Osteocyte (in vitro differentiated cells): ENCODE results near the gene ZNRF4. TPM values are rescaled to one million over a fixed set of nuclear protein-coding genes. Genes with fewer than 3 reads are reported as not detected.

Source experiments
- DNase-seq: peaks from one replicate; pipeline ENCODE4 v3.0.0; 2021; ENCODE audit warnings: mixed read lengths; ENCODE audit not compliant: unreplicated experiment; ENCODE audit errors: extremely low spot score
- H3K27ac Mint-ChIP-seq: one replicate; pipeline ENCODE4 v1.8.0; 2021; ENCODE audit warnings: mild to moderate bottlenecking, mixed read lengths; ENCODE audit not compliant: unreplicated experiment
- H3K27me3 Mint-ChIP-seq: one replicate; pipeline ENCODE4 v1.8.0; 2021; ENCODE audit warnings: mixed read lengths; ENCODE audit not compliant: unreplicated experiment
- H3K36me3 Mint-ChIP-seq: one replicate; pipeline ENCODE4 v1.8.0; 2021; ENCODE audit warnings: mixed read lengths; ENCODE audit not compliant: unreplicated experiment
- H3K4me1 Mint-ChIP-seq: one replicate; pipeline ENCODE4 v1.8.0; 2021; ENCODE audit warnings: mixed read lengths; ENCODE audit not compliant: unreplicated experiment
- H3K4me3 Mint-ChIP-seq: one replicate; pipeline ENCODE4 v1.8.0; 2021; ENCODE audit warnings: mild to moderate bottlenecking, moderate library complexity, mixed read lengths; ENCODE audit not compliant: unreplicated experiment
- H3K9me3 Mint-ChIP-seq: one replicate; pipeline ENCODE4 v1.8.0; 2021; ENCODE audit warnings: mixed read lengths; ENCODE audit not compliant: unreplicated experiment
- CTCF ChIP-seq: fragments of 200-600 bp; sonication (generic); IDR thresholded peaks from 2 replicates; pipeline ENCODE4 v1.5.0; 2021; ENCODE audit warnings: antibody characterized with exemption, mild to moderate bottlenecking, moderate library complexity
- total RNA-seq: library from RNA; stranded (reverse); gene quantifications from 2 replicates; pipeline ENCODE4 v1.2.1, GENCODE V29; 2021

The ZNRF4 gene
- total RNA-seq, 1 donor from 2014 or later = not detected

DNA sequence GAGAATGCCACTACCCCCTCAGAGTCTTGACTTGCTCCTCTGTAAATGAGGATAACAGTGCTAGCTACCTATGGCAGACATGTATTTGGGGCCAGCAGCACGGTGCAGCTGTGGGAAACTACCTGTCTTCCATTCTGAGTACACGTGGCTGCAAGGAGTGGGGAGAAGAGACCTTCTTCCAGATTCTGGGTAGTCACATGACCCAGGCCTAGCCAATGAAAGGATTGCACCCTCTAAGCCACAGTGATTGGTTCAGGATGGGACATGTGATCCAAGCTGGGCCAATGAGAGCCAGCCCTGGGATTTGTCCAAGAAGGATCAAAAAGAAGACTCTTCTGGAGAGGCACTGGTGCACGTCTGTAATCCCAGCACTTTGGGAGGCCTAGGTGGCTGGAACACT lies 5.5 kb downstream of the ZNRF4 start:
- Mint-ChIP-seq H3K9me3 (peaks cover 4% of the 10 kb centered on the region), H3K27ac (no peak overlapping the region), H3K4me1 (no peaks in the 10 kb centered on the region), H3K4me3 (no peak overlapping the region), H3K27me3 (peaks cover 37% of the 10 kb centered on the region), H3K36me3 (no peaks in the 10 kb centered on the region)
- TF ChIP-seq CTCF = no peak
- no peak for DNase-seq

GRCh38 chr19:5463959-5464358 lies 8.7 kb downstream of the ZNRF4 start:
- Mint-ChIP-seq H3K4me1 (peaks cover 10% of the 10 kb centered on the region), H3K36me3 (no peaks in the 10 kb centered on the region), H3K27ac (no peak overlapping the region), H3K9me3 (peaks cover 4% of the 10 kb centered on the region), H3K4me3 (no peak overlapping the region), H3K27me3 (peaks cover 29% of the 10 kb centered on the region)
- no peak for TF ChIP-seq CTCF
- no peak for DNase-seq

DNA sequence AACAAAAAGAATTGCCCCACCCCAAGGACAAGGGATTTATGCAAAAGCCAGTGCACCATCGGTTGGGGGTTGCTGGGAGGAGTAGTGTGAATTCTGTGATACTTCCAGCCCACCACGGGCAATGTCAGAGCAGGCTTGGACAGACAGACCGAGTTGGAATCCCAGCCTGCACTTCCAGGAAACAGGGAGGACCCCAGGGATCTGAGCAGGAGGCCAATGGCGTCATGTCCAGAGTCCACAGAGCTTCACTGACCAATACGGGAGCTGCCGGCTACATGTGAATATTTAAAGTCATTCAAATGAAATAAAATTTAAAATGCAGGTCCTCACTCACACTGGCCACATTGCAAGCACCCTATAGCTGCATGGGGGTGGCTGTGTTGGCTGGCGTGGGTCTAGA lies 10.9 kb downstream of the ZNRF4 start:
- Mint-ChIP-seq H3K27me3 (peaks cover 29% of the 10 kb centered on the region), H3K27ac (no peak overlapping the region)

DNA sequence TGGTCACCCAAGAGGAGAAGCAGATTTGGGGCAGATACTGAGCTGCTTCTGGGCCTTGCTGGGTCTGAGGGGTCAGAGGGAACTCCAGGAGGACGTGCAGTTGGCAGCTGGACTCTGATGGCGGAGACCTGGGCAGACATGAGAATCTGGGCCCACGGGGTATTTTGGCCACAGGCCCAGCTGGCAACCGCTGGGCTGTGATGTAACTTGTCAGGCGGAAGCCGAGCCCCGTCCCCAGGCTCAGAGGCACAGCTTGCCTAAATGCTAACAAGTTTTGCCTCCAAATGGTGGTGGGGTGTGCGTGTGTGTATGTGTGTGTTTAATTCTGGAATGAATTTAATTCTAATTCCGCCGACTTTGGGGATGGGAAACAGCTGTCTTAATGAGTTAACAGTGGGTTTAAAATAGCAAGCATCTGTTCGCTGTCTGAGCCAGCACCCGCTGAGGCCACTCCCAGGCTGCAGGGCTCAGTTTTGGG lies 11.6 kb downstream of the ZNRF4 start:
- peaks cover 4% of the 10 kb centered on the region for H3K9me3 Mint-ChIP-seq
- H3K27ac Mint-ChIP-seq = no peak overlapping the region
- H3K27me3 Mint-ChIP-seq = peaks cover 29% of the 10 kb centered on the region
- H3K36me3 Mint-ChIP-seq = no peaks in the 10 kb centered on the region
- H3K4me1 Mint-ChIP-seq = peaks cover 10% of the 10 kb centered on the region
- no peak for TF ChIP-seq CTCF
- no peak overlapping the region for H3K4me3 Mint-ChIP-seq
- no peak for DNase-seq

More for the DNA sequence above, 10.9 kb downstream of the ZNRF4 start:
- Mint-ChIP-seq H3K36me3 (no peaks in the 10 kb centered on the region), H3K4me3 (no peak overlapping the region), H3K9me3 (peaks cover 4% of the 10 kb centered on the region), H3K4me1 (peaks cover 10% of the 10 kb centered on the region)
- no peak for TF ChIP-seq CTCF
- no peak for DNase-seq

DNA sequence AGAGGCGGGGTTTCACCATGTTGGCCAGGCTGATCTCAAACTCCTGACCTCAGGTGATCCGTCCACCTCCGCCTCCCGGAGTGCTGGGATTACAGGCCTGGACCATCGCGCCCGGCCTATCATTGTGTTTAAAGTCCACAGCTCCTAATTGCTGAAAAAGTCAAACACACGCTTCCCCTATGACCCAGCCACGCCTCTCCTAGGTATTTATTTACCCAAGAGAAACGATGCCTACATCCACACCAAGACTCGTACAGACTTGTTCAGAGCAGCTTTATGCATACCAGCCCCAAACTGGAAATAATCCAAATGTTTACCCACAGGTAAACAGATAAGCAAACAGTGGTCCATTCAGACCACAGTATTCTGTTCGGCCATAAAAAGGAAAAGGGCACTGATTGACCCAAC lies 15.1 kb downstream of the ZNRF4 start:
- H3K27ac Mint-ChIP-seq = no peak overlapping the region
- no peak for TF ChIP-seq CTCF
- H3K9me3 Mint-ChIP-seq = no peaks in the 10 kb centered on the region
- H3K4me3 Mint-ChIP-seq = no peak overlapping the region
- peaks cover 10% of the 10 kb centered on the region for H3K27me3 Mint-ChIP-seq
- no peaks in the 10 kb centered on the region for H3K36me3 Mint-ChIP-seq
- H3K4me1 Mint-ChIP-seq = peaks cover 10% of the 10 kb centered on the region
- DNase-seq = no peak
